ENCODE data around the gene SLC16A3. TPM values are rescaled to one million over a fixed set of nuclear protein-coding genes. Genes with fewer than 3 reads are reported as not detected.

SLC16A3 gene
- total and polyA plus RNA-seq, 10 of the 15 experiments (the other 5 are each of a cell fraction or from before 2014, with no cell fraction given): 0.10 to 46.5 (median 8.0) TPM

GRCh38 chr17:82263641-82264040 is 34.8 kb downstream of the SLC16A3 start:
- WGBS (ENCODE audit: insufficient coverage, insufficient replicate concordance, low lambda C conversion rate, missing lambda C conversion rate): 86% methylated on average over 9 of the region's 9 CpGs
- H3K27ac ChIP-seq (ENCODE audit: control insufficient read depth, insufficient read depth): no peak overlapping the region
- SMC1A ChIA-PET (ENCODE audit: uncharacterized antibody, unreplicated experiment): no interaction called here
- TF ChIP-seq NFYB (IDR thresholded peaks at IDR 0.05; ENCODE audit: insufficient read depth, low read depth, low read length) (no peak), ZNF217 (IDR thresholded peaks at IDR 0.05) (no peak), DPF2 (IDR thresholded peaks at IDR 0.05) (no peak), BHLHE40 (IDR thresholded peaks at IDR 0.05; ENCODE audit: borderline replicate concordance in 1 of 2, low read depth in 2 of 2, low read length in 1 of 2) (no peak), CEBPZ (IDR thresholded peaks at IDR 0.05; ENCODE audit: low read depth, low read length) (no peak)
- RAD21 ChIA-PET (ENCODE audit: unreplicated experiment): no interaction called here
- CTCF ChIA-PET: interaction anchor here (1.0 kb wide), 1 partner anchor 27 kb away, joined by 3 read pairs; no protein-coding TSS in a partner anchor
- intact Hi-C loops (cut with micrococcal nuclease; ENCODE audit: unreplicated experiment) (no loop called here), in situ Hi-C loops (cut with MboI) (no loop called here)
- FAIRE-seq (no peak), ATAC-seq (no peak), DNase-seq (ENCODE audit: low read depth, low spot score) (no peak)
- peaks cover 46 to 52% of the 10 kb centered on the region in 2 experiments for H3K36me3 ChIP-seq (ENCODE audit: control insufficient read depth in 2 of 2, insufficient read depth in 2 of 2, low read length in 1 of 2)
- H4K20me1 ChIP-seq (ENCODE audit: control insufficient read depth, insufficient read depth): peaks cover 14% of the 10 kb centered on the region; the same call in 1 of the 2 replicates
- H2AFZ ChIP-seq (ENCODE audit: control insufficient read depth, low read depth, low read length): no peak overlapping the region
- H3K4me3 ChIP-seq: no peak overlapping the region
- peaks cover 26% of the 10 kb centered on the region for H3K79me2 ChIP-seq (ENCODE audit: control insufficient read depth, insufficient read depth, low read length)
- POLR2A ChIA-PET: no interaction called here
- H3K9ac ChIP-seq (ENCODE audit: control insufficient read depth, insufficient read depth, low read length): no peak overlapping the region
- H3K4me1 ChIP-seq (ENCODE audit: control insufficient read depth, insufficient read depth, low read length): no peaks in the 10 kb centered on the region; the same call in 1 of the 2 replicates
- BruUV-seq (replicated peaks): no TSS peak
- no peak overlapping the region for H3K4me2 ChIP-seq (ENCODE audit: control insufficient read depth, insufficient read depth)
- H3K9me3 ChIP-seq (replicated peaks; ENCODE audit: control insufficient read depth, insufficient read depth, low read length): no peaks in the 10 kb centered on the region
- no peaks in the 10 kb centered on the region for H3K27me3 ChIP-seq (replicated peaks in 1 of 2; ENCODE audit: control insufficient read depth in 2 of 2, insufficient read depth in 2 of 2, low read length in 1 of 2)
